Gastroesophageal sphincter (tissue), 4 donors: ENCODE measurements around the gene VPS36. TPM values are rescaled to one million over a fixed set of nuclear protein-coding genes. Genes with fewer than 3 reads are reported as not detected.

ENCODE experiments used
- ATAC-seq: fragments of 150-250 bp; one replicate; pipeline ENCODE4 v1.9.1; 2016; ENCODE audit warnings: mild to moderate bottlenecking, moderate library complexity
- H3K27ac ChIP-seq, 4 donors: fragments of 200-600 bp; sonication (generic) in 3 of 4; 1 replicate in 3 of 4; 2 replicates in 1 of 4; pipeline ENCODE4 v1.5.1; 2016 to 2019
- H3K27me3 ChIP-seq: fragments of 200-600 bp; sonication (generic); one replicate; pipeline ENCODE4 v1.5.1; 2019
- H3K36me3 ChIP-seq, 2 donors: fragments of 200-600 bp; sonication (generic); one replicate each; pipeline ENCODE4 v1.5.1; 2019; ENCODE audit warnings: control low read depth in 1 of 2
- H3K4me1 ChIP-seq, 3 donors: fragments of 200-600 bp; sonication (generic); 1 replicate in 2 of 3; 2 replicates in 1 of 3; pipeline ENCODE4 v1.5.1; 2016 to 2019; ENCODE audit warnings: control low read depth in 2 of 3
- H3K4me3 ChIP-seq, 2 donors: fragments of 200-600 bp; sonication (generic); one replicate each; pipeline ENCODE4 v1.5.1; 2019; ENCODE audit warnings: mild to moderate bottlenecking in 1 of 2, moderate library complexity in 1 of 2
- H3K9me3 ChIP-seq, 3 donors: fragments of 200-600 bp; sonication (generic); one replicate each; pipeline ENCODE4 v1.5.1; 2017 to 2019; ENCODE audit warnings: control low read depth in 2 of 3
- CTCF ChIP-seq, 4 experiments: fragments of 200-600 bp in 2 of 4; fragments of 450-650 bp in 2 of 4; sonication (generic) in 1 of 4; IDR thresholded peaks; one replicate each; pipeline ENCODE4 v1.5.1; 2017 to 2019; ENCODE audit warnings: antibody characterized with exemption in 4 of 4, mild to moderate bottlenecking in 2 of 4, moderate library complexity in 2 of 4
- EP300 ChIP-seq: sonication (generic); formaldehyde crosslinking; IDR thresholded peaks from one replicate; pipeline ENCODE4 v1.6.1; 2017; ENCODE audit warnings: antibody characterized with exemption, mild to moderate bottlenecking
- POLR2A ChIP-seq, 2 donors: fragments of 450-650 bp; IDR thresholded peaks; one replicate each; pipeline ENCODE4 v1.6.1; 2017; ENCODE audit warnings: antibody characterized with exemption in 2 of 2, mild to moderate bottlenecking in 2 of 2, moderate library complexity in 1 of 2
- POLR2AphosphoS5 ChIP-seq: sonication (generic); formaldehyde crosslinking; IDR thresholded peaks from one replicate; pipeline ENCODE4 v1.6.1; 2017; ENCODE audit warnings: antibody characterized with exemption
- WGBS, 2 donors: methylation state at CpG; one replicate each; pipeline ENCODE4 v1.1.5; 2018; ENCODE audit warnings: low coverage in 1 of 2; 5-methylcytosine and 5-hydroxymethylcytosine counted together
- total RNA-seq, 4 donors: library from RNA; depleted of rRNA; stranded (reverse); fragments of >200 nt; gene quantifications; one replicate each; pipeline ENCODE4 v1.1.0, GENCODE V29; 2016

The VPS36 gene
- total RNA-seq, 4 donors from 2014 or later = 31.3 to 50.7 (median 39.4) TPM

- H3K4me3 ChIP-seq = no peak overlapping the region
- WGBS, 2 donors = 71 to 78% methylated on average over 4 of the region's 4 CpGs
- H3K36me3 ChIP-seq = peaks cover 0 to 36% of the 10 kb centered on the region in 2 donors
Measured at GRCh38 chr13:52463526-52463925, 13.1 kb upstream of the VPS36 start.

GRCh38 chr13:52461265-52461664, 10.8 kb upstream of the VPS36 start:
- Histone ChIP-seq H3K4me3 (no peak overlapping the region), H3K27ac (no peak overlapping the region), H3K4me1 (peaks cover 0 to 5% (median 0%) of the 10 kb centered on the region in 3 donors), H3K27me3 (no peaks in the 10 kb centered on the region), H3K9me3 (no peaks in the 10 kb centered on the region), H3K36me3 (peaks cover 0 to 36% of the 10 kb centered on the region in 2 donors)
- 75 to 94% methylated on average over 2 to 3 of the region's 3 CpGs for WGBS, 2 donors
- no peak for ATAC-seq
- TF ChIP-seq CTCF (IDR thresholded peaks at IDR 0.05) = no peak
- no peak for TF ChIP-seq POLR2A (IDR thresholded peaks at IDR 0.05)
- TF ChIP-seq POLR2AphosphoS5 = no peak
- TF ChIP-seq EP300 = no peak

More at GRCh38 chr13:52463526-52463925, 13.1 kb upstream of the VPS36 start:
- no peak overlapping the region for H3K27ac ChIP-seq
- H3K9me3 ChIP-seq = no peaks in the 10 kb centered on the region
- no peaks in the 10 kb centered on the region for H3K4me1 ChIP-seq
- TF ChIP-seq EP300 (no peak), POLR2AphosphoS5 (no peak), CTCF (IDR thresholded peaks at IDR 0.05) (no peak), POLR2A (IDR thresholded peaks at IDR 0.05) (no peak)
- ATAC-seq = no peak
- H3K27me3 ChIP-seq = no peaks in the 10 kb centered on the region

- peaks cover 0 to 11% (median 0%) of the 10 kb centered on the region in 3 donors for H3K4me1 ChIP-seq
- H3K36me3 ChIP-seq = peaks cover 0 to 30% of the 10 kb centered on the region in 2 donors
- 66 to 68% methylated on average over 6 of the region's 6 CpGs for WGBS, 2 donors
- TF ChIP-seq POLR2AphosphoS5 = no peak
- no peaks in the 10 kb centered on the region for H3K27me3 ChIP-seq
- H3K9me3 ChIP-seq = no peaks in the 10 kb centered on the region
- ATAC-seq = no peak
- no peak overlapping the region for H3K27ac ChIP-seq
- H3K4me3 ChIP-seq = no peak overlapping the region
Measured at GRCh38 chr13:52459668-52460067, 9.2 kb upstream of the VPS36 start.

GRCh38 chr13:52455677-52456041, 5.2 kb upstream of the VPS36 start:
- 0% methylated on average over 4 of the region's 37 CpGs; no CpG with 5 or more reads in 1 of the 2 donors for WGBS, 2 donors
- Histone ChIP-seq H3K4me3 (peak overlapping the region; percentile 50 to 89), H3K4me1 (peaks cover 0 to 24% (median 0%) of the 10 kb centered on the region in 3 donors), H3K27me3 (no peaks in the 10 kb centered on the region), H3K36me3 (peaks cover 0 to 5% of the 10 kb centered on the region in 2 donors), H3K9me3 (no peaks in the 10 kb centered on the region), H3K27ac (peak overlapping the region; percentile 76 to 95 (median 90))
- ATAC-seq = peak; percentile 70
- TF ChIP-seq POLR2AphosphoS5 (no peak), EP300 (no peak), CTCF (IDR thresholded peaks at IDR 0.05) (no peak)

- peak within 1 kb of the TSS; percentile 50 to 89 for H3K4me3 ChIP-seq
- peaks cover 0 to 5% of the 10 kb centered on the region in 2 donors for H3K36me3 ChIP-seq
- no peaks in the 10 kb centered on the region for H3K27me3 ChIP-seq
- ATAC-seq = peak; percentile 93
- TF ChIP-seq POLR2AphosphoS5 = peak; percentile 44
- no peak for TF ChIP-seq CTCF (IDR thresholded peaks at IDR 0.05)
- TF ChIP-seq POLR2A (IDR thresholded peaks at IDR 0.05) = peak; percentile 34 to 58
- peak within 1 kb of the TSS; percentile 76 to 95 (median 90) for H3K27ac ChIP-seq
- H3K4me1 ChIP-seq = peaks cover 0 to 26% (median 0%) of the 10 kb centered on the region in 3 donors
- H3K9me3 ChIP-seq = no peaks in the 10 kb centered on the region
- WGBS, 2 donors = 0% methylated on average over 3 to 19 of the region's 56 CpGs
Measured at GRCh38 chr13:52454820-52455676, 4.6 kb upstream of the VPS36 start, which contains the start of gene CKAP2. CKAP2 (plus strand) TSS chr13:52455478; CDS start chr13:52455557, 79 bp downstream.
